Uterus (tissue), 4 donors: ENCODE data around the gene SRC. TPM values are rescaled to one million over a fixed set of nuclear protein-coding genes. Genes with fewer than 3 reads are reported as not detected.
"Not testable (repeated sequence)": the region's sequence is repeated elsewhere in the genome, so short reads cannot be mapped to it uniquely, and the experiment has no call there.

Experiments
- DNase-seq, 2 donors: peaks; one replicate each; pipeline ENCODE4 v3.0.0-alpha.2; 2019 to 2020
- H3K27ac ChIP-seq, 2 donors: fragments of 200-600 bp; sonication (generic); 1 replicate in 1 of 2; 2 replicates in 1 of 2; pipeline ENCODE4 v1.5.1; 2016 to 2018
- H3K27me3 ChIP-seq, 2 donors: fragments of 200-600 bp; sonication (generic); one replicate each; pipeline ENCODE4 v1.5.1; 2018 to 2019; ENCODE audit warnings: control low read depth in 1 of 2
- H3K36me3 ChIP-seq, 2 donors: fragments of 200-600 bp; sonication (generic); one replicate each; pipeline ENCODE4 v1.5.1; 2019; ENCODE audit warnings: control low read depth in 1 of 2
- H3K4me1 ChIP-seq, 2 donors: fragments of 200-600 bp; sonication (generic); one replicate each; pipeline ENCODE4 v1.5.1; 2018 to 2019; ENCODE audit warnings: control low read depth in 1 of 2
- H3K4me3 ChIP-seq, 2 donors: fragments of 200-600 bp; sonication (generic); 1 replicate in 1 of 2; 2 replicates in 1 of 2; pipeline ENCODE4 v1.5.1; 2018 to 2019; ENCODE audit warnings: mild to moderate bottlenecking in 1 of 2
- H3K9me3 ChIP-seq, 2 donors: fragments of 200-600 bp; sonication (generic); one replicate each; pipeline ENCODE4 v1.5.1; 2019; ENCODE audit warnings: control low read depth in 1 of 2
- POLR2A ChIP-seq, 2 donors: fragments of 450-650 bp; IDR thresholded peaks; one replicate each; pipeline ENCODE4 v1.6.1; 2016; ENCODE audit warnings: antibody characterized with exemption in 2 of 2, mild to moderate bottlenecking in 1 of 2, moderate library complexity in 1 of 2
- intact Hi-C: fragments of 100-400 bp; cut with DNase I; formaldehyde crosslinking; loops from one replicate; pipeline ENCODE4 v1.15.1; 2023; ENCODE audit warnings: low total_unique reads
- total RNA-seq, 4 donors: library from RNA; depleted of rRNA in 3 of 4; stranded (reverse); fragments of >200 nt in 3 of 4; gene quantifications; one replicate each; pipeline versions ENCODE4 v1.1.0 to v1.2.4, GENCODE V29; 2014 to 2023
- TF ChIP-seq, protein P1 (sequence below), 4 experiments: fragments of 200-600 bp in 2 of 4; fragments of 450-650 bp in 2 of 4; sonication (generic) in 2 of 4; IDR thresholded peaks; one replicate each; pipeline ENCODE4 v1.5.1; 2016 to 2019; ENCODE audit warnings: antibody characterized with exemption in 4 of 4, mild to moderate bottlenecking in 2 of 4, moderate library complexity in 1 of 4
- donor health status: DM: yes; HTN: yes; CAD: no.

SRC gene
- total RNA-seq, 4 donors from 2014 or later: 25.0 to 110 (median 34.1) TPM

DNA sequence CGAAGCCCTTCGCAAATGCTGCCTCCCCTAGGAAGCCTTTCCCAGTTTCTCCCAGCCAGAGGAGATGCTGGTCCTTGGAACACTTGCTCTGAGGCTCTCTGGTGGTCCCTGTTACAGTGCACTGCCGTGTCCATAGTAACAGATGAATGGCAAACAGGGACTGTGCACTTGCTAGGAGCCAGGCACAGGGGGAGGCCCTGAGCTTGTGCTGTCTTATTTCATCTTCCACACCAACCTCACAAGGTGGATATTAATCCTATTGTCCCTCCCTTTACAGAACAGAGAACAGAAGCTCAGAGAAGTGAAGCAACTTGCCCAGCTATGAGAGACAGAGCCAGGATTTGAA, 19.0 kb downstream of the SRC start:
- Histone ChIP-seq H3K27me3 (no peaks in the 10 kb centered on the region), H3K27ac (no peak overlapping the region), H3K4me1 (no peaks in the 10 kb centered on the region), H3K36me3 (no peaks in the 10 kb centered on the region), H3K9me3 (no peaks in the 10 kb centered on the region), H3K4me3 (no peak overlapping the region)
- intact Hi-C loops: no loop called here
- no peak for DNase-seq
- TF ChIP-seq, protein P1, sequence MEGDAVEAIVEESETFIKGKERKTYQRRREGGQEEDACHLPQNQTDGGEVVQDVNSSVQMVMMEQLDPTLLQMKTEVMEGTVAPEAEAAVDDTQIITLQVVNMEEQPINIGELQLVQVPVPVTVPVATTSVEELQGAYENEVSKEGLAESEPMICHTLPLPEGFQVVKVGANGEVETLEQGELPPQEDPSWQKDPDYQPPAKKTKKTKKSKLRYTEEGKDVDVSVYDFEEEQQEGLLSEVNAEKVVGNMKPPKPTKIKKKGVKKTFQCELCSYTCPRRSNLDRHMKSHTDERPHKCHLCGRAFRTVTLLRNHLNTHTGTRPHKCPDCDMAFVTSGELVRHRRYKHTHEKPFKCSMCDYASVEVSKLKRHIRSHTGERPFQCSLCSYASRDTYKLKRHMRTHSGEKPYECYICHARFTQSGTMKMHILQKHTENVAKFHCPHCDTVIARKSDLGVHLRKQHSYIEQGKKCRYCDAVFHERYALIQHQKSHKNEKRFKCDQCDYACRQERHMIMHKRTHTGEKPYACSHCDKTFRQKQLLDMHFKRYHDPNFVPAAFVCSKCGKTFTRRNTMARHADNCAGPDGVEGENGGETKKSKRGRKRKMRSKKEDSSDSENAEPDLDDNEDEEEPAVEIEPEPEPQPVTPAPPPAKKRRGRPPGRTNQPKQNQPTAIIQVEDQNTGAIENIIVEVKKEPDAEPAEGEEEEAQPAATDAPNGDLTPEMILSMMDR (IDR thresholded peaks at IDR 0.05): no peak
- no peak for TF ChIP-seq POLR2A (IDR thresholded peaks at IDR 0.05)

DNA sequence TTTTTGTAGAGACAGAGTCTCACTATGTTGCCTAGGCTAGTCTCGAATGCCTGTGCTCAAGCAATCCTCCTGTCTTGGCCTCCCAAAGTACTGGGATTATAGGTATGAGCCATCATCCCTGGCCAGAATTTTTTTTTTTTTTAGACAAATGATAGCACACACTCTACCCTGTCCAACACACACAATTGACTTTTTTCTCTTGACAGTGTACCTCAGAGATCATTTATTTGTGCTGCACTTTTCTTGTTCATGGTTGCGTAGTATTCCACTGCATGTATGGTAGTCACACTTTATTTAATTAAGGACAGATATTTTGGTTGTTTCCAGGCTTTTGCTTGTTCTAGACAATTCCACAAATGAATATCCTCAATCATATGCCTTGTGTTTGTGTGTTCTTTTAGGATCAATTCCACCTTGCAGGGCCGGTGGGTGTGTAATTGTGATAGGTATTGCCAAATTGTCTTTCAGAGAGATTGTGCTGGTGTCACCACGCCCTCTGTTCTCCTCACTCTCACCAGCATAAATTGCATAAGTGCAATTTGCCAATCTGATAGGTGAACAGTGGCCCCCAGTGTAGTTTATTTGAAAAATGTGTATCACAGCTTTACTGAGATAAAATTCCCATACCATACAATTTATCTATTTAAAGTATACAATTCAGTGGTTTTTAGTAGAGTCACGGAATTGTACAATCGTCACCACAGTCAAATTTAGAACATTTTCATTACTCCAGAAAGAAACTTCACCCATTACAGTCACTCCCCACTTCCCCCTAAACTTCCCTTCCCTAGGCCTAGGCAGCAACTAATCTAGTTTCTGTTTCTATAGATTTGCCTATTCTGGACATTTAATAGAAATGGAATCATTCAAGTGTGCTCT, 20.1 kb downstream of the SRC start:
- Histone ChIP-seq H3K27ac (no peak overlapping the region), H3K27me3 (no peaks in the 10 kb centered on the region), H3K4me3 (no peak overlapping the region), H3K9me3 (no peaks in the 10 kb centered on the region), H3K36me3 (no peaks in the 10 kb centered on the region), H3K4me1 (no peaks in the 10 kb centered on the region)
- no peak for TF ChIP-seq POLR2A (IDR thresholded peaks at IDR 0.05)
- TF ChIP-seq, protein P1 (IDR thresholded peaks at IDR 0.05): no peak
- no peak for DNase-seq
- intact Hi-C loops: no loop called here

DNA sequence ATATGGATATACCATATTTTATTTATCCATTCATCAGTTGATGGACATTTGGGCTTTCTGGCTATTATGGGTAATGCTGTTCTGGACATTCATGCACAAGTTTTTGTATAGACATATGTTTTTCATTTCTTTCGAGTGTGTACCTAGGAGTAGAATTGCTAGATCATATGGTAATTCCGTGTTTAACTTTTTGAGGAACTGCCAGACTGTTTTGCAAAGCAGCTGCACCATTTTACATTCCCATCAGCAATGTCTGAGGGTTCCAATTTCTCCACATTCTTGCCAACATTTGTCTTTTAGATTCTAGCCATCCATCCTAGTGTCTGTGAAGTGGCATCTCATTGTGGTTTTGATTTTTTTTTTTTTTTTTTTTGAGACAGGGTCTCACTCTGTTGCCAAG, 20.8 kb downstream of the SRC start:
- H3K27ac ChIP-seq: no peak overlapping the region
- DNase-seq: no peak
- H3K36me3 ChIP-seq: no peaks in the 10 kb centered on the region
- H3K4me1 ChIP-seq: no peaks in the 10 kb centered on the region
- TF ChIP-seq POLR2A (IDR thresholded peaks at IDR 0.05): no peak
- TF ChIP-seq, protein P1 (IDR thresholded peaks at IDR 0.05): no peak
- H3K9me3 ChIP-seq: no peaks in the 10 kb centered on the region
- H3K27me3 ChIP-seq: no peaks in the 10 kb centered on the region
- intact Hi-C loops: no loop called here
- no peak overlapping the region for H3K4me3 ChIP-seq

DNA sequence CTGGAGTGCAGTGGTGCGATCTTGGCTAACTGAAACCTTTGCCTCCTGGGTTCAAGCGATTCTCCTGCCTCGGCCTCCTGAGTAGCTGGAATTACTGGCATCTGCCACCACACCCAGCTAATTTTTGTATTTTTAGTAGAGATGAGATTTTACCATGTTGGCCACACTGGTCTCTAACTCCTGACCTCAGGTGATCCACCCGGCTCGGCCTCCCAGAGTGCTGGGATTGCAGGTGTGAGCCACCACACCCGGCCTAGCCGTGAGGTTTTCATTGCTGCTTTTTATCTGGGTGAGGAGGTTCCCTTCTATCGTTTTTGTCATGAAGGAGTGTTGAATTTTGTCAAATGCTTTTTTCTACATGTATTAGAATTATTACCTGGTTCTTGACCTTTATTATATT, 23.9 kb downstream of the SRC start:
- intact Hi-C loops: no loop called here
- Histone ChIP-seq H3K27me3 (no peaks in the 10 kb centered on the region), H3K36me3 (no peaks in the 10 kb centered on the region), H3K4me3 (no peak overlapping the region), H3K4me1 (no peaks in the 10 kb centered on the region), H3K9me3 (no peaks in the 10 kb centered on the region), H3K27ac (no peak overlapping the region)
- TF ChIP-seq, protein P1 (IDR thresholded peaks at IDR 0.05): no peak
- TF ChIP-seq POLR2A (IDR thresholded peaks at IDR 0.05): no peak
- no peak for DNase-seq

DNA sequence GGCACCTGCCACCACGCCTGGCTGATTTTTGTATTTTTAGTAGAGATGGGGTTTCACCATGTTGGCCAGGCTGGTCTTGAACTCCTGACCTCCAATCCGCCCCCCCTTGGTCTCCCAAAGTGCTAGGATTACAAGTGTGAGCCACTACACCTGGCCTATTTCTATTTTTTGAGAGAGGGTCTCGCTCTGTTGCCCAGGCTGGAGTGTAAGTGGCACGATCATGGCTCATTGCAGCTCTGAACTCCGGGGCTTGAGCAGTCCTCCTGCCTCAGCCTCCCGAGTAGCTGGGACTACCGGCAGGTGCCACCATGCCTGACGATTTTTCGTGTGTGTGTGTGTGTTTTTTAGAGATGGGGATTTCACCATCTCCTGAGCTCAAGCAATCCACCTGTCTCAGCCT, 25.9 kb downstream of the SRC start:
- H3K27me3 ChIP-seq, intact Hi-C loops, H3K36me3 ChIP-seq, H3K4me1 ChIP-seq, DNase-seq, H3K9me3 ChIP-seq, H3K4me3 ChIP-seq, H3K27ac ChIP-seq: not testable (repeated sequence)
